Loucy (cell line): Measurements from ENCODE around the gene TM2D1.

ENCODE experiments used
- H2AFZ ChIP-seq: fragments of 200-600 bp; sonication (generic); 2 replicates; pipeline ENCODE4 v1.6.0; 2016; ENCODE audit warnings: antibody characterized with exemption, mild to moderate bottlenecking, low read length, moderate library complexity
- H3F3A ChIP-seq: fragments of 200-600 bp; 2 replicates; pipeline ENCODE4 v1.6.0; 2016; ENCODE audit warnings: antibody characterized with exemption, low read depth, mild to moderate bottlenecking
- H3K27me3 ChIP-seq: fragments of 200-600 bp; sonication (generic); 2 replicates; pipeline ENCODE4 v1.6.1; 2014; ENCODE audit warnings: low read length, mild to moderate bottlenecking; ENCODE audit not compliant: insufficient read depth, poor library complexity, severe bottlenecking
- H3K36me3 ChIP-seq: fragments of 200-600 bp; sonication (generic); 2 replicates; pipeline ENCODE4 v1.6.1; 2016; ENCODE audit warnings: low read length; ENCODE audit not compliant: insufficient read depth
- H3K4me1 ChIP-seq: fragments of 200-600 bp; sonication (generic); 2 replicates; pipeline ENCODE4 v1.5.1; 2014; ENCODE audit warnings: low read length, mild to moderate bottlenecking; ENCODE audit not compliant: insufficient read depth, poor library complexity, severe bottlenecking
- H3K4me2 ChIP-seq: fragments of 200-600 bp; sonication (generic); 2 replicates; pipeline ENCODE4 v1.6.0; 2014; ENCODE audit warnings: antibody characterized with exemption, low read length, low read depth, mild to moderate bottlenecking; ENCODE audit not compliant: poor library complexity, severe bottlenecking
- H3K4me3 ChIP-seq: fragments of 200-600 bp; sonication (generic); 2 replicates; pipeline ENCODE4 v1.5.1; 2014; ENCODE audit warnings: low read length, mild to moderate bottlenecking, mixed read lengths; ENCODE audit not compliant: poor library complexity, severe bottlenecking
- H3K79me2 ChIP-seq: fragments of 200-600 bp; sonication (generic); 2 replicates; pipeline ENCODE4 v1.6.1; 2014; ENCODE audit warnings: low read length; ENCODE audit not compliant: insufficient read depth
- H3K9ac ChIP-seq: fragments of 200-600 bp; sonication (generic); 2 replicates; pipeline ENCODE4 v1.6.0; 2014; ENCODE audit warnings: mild to moderate bottlenecking, low read depth, low read length, moderate library complexity; ENCODE audit not compliant: poor library complexity, severe bottlenecking
- H3K9me2 ChIP-seq: fragments of 200-600 bp; sonication (generic); replicated peaks from 2 replicates; pipeline ENCODE4 v1.6.1; 2016; ENCODE audit warnings: low read depth, low read length, mixed read lengths
- H3K9me3 ChIP-seq: fragments of 200-600 bp; sonication (generic); 2 replicates; pipeline ENCODE4 v1.6.1; 2014; ENCODE audit warnings: mild to moderate bottlenecking, antibody characterized with exemption, low read length, low read depth; ENCODE audit not compliant: insufficient read depth
- H4K20me1 ChIP-seq: fragments of 200-600 bp; sonication (generic); 2 replicates; pipeline ENCODE4 v1.6.0; 2014; ENCODE audit warnings: antibody characterized with exemption, low read length, mild to moderate bottlenecking; ENCODE audit not compliant: insufficient read depth, poor library complexity, severe bottlenecking
- EZH2phosphoT487 ChIP-seq: fragments of 200-600 bp; IDR thresholded peaks from 2 replicates; pipeline ENCODE4 v1.6.1; 2018; ENCODE audit warnings: antibody characterized with exemption, mild to moderate bottlenecking, moderate library complexity, borderline replicate concordance
- TF ChIP-seq, protein P1 (sequence below): fragments of 200-600 bp; sonication (generic); conservative IDR thresholded peaks from 2 replicates; pipeline ENCODE4 v1.5.1; 2014; ENCODE audit warnings: mild to moderate bottlenecking, antibody characterized with exemption, low read length

The TM2D1 gene

DNA sequence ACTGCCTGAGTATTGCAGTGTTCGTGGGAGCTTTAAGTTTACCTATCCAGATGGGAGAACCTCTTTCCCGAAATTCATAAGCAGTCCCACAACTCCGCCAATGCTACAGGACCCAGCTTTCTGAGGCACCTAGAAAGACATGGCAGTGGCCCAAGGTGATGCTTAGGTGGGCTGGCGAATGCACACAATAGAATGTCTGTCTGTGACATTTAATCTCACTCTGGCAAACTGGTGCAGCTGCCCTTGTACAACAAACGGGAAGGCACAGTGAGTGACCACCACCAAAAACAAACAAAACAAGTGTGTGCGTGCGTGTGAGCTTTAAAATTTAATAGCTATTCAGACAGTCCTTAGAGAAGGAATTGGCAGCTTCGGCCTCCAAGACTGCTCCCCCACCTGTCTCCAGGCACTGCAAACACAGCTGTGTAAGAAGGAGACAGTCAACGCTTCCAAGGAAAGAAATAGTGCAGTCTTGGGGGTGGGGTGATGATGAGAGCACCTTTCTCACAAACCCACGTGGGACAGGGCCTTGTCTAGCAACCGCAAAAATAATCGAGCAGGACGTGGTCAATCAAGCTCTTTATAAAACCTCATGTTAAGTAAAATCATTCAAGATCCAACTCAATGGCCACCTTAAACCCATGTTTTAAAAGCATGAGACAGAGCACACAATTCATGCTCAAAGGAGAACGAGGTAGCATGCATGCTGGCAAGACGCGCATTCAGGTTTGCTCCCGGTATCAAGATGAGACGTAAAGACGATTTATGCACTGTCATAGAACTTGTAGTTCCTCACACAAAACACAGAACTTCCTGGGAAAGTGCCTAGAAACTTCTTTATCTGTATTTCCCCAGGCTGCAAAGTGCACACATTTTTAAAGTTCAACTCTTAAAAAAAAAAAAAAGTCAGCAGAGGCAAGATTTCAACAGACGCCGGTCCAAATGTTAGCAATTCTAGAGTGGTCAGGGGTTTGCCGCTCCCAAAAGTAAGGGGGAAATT, 84.1 kb downstream of the TM2D1 start:
- Histone ChIP-seq H3K4me1 (peaks cover 10% of the 10 kb centered on the region), H3K9ac (no peak overlapping the region), H3K27me3 (no peaks in the 10 kb centered on the region), H3K9me3 (no peaks in the 10 kb centered on the region), H2AFZ (peak overlapping the region; percentile 84), H4K20me1 (no peaks in the 10 kb centered on the region), H3K79me2 (no peaks in the 10 kb centered on the region), H3K36me3 (no peaks in the 10 kb centered on the region), H3K9me2 (no peaks in the 10 kb centered on the region), H3F3A (no peaks in the 10 kb centered on the region), H3K4me3 (no peak overlapping the region), H3K4me2 (peak overlapping the region; percentile 27)
- TF ChIP-seq, protein P1, sequence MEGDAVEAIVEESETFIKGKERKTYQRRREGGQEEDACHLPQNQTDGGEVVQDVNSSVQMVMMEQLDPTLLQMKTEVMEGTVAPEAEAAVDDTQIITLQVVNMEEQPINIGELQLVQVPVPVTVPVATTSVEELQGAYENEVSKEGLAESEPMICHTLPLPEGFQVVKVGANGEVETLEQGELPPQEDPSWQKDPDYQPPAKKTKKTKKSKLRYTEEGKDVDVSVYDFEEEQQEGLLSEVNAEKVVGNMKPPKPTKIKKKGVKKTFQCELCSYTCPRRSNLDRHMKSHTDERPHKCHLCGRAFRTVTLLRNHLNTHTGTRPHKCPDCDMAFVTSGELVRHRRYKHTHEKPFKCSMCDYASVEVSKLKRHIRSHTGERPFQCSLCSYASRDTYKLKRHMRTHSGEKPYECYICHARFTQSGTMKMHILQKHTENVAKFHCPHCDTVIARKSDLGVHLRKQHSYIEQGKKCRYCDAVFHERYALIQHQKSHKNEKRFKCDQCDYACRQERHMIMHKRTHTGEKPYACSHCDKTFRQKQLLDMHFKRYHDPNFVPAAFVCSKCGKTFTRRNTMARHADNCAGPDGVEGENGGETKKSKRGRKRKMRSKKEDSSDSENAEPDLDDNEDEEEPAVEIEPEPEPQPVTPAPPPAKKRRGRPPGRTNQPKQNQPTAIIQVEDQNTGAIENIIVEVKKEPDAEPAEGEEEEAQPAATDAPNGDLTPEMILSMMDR = no peak
- TF ChIP-seq EZH2phosphoT487 = no peak

DNA sequence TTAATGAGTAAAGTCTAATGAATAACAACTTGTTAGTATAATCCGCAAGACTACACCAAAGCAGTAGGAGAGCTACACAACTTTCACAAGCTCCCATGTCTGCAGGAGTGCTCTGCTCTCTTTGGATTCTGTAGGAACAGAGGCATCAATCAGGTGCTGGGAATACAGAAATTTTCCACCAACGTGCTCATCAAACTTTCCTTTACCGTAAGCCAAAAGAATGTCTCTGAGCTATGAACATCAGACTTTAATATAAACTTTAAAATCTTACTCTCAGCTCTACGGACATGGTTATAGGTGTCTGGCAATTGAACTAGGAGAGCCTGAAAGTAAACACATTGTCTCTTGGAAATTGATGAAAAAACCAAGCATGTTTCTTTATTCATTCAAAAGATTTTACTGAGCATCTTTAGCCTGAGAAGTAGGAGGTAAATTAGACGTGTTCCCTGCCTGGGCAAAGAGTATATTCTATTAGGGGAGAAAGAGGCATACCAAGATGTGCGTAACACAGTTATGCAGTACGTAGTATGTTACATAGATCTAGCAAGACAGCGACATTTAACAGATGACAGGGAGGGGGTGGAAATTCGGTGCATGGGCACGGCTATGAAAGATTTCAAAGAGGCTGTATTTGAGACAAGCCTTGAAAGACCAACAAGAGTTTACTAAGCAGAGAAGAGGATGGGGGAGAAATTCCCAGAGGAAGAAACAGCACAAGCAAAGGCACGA, 85.2 kb downstream of the TM2D1 start:
- TF ChIP-seq, protein P1 = no peak
- TF ChIP-seq EZH2phosphoT487 = no peak
- H3K4me3 ChIP-seq = no peak overlapping the region

DNA sequence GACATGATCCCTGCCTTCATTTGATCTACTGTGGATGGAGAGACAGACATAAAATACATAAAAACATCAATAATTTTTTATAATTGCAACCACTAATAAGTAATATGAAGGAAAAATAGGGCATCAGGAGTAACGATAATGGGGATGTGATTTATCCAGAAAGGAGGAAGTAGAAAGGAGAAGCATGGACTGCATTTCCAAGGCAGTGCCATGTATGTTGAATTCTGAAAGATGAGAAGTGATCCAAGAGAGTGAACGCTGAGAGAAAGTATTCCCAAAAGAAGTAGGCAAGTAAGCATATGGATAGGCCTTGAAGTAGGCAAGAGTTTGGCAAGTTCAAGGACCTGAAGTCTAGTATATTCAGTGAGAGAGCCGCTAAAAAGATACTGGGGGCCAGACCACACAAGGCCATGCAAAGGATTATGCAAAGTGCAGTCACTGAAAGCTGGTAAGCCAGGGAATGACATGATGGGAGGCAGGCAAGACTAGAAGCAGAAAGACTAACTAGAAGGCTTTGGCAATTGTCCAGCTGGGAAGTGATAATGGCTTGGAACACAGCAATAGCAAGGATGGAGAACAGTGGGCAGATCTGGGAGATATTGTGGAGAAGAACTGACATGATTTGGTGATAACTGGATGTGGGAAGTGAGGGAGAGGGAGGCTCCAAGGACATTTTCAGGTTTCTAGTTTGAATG, 85.9 kb downstream of the TM2D1 start:
- Histone ChIP-seq H3K4me1 (peaks cover 10% of the 10 kb centered on the region), H3K27me3 (no peaks in the 10 kb centered on the region)
- TF ChIP-seq EZH2phosphoT487 = no peak

More for the DNA sequence above, 85.2 kb downstream of the TM2D1 start:
- Histone ChIP-seq H3F3A (no peaks in the 10 kb centered on the region), H3K9me2 (no peaks in the 10 kb centered on the region), H3K79me2 (no peaks in the 10 kb centered on the region), H3K9ac (no peak overlapping the region), H3K36me3 (no peaks in the 10 kb centered on the region), H3K4me1 (peaks cover 10% of the 10 kb centered on the region), H3K27me3 (no peaks in the 10 kb centered on the region), H3K9me3 (no peaks in the 10 kb centered on the region), H4K20me1 (no peaks in the 10 kb centered on the region), H2AFZ (no peak overlapping the region), H3K4me2 (no peak overlapping the region)

More for the DNA sequence above, 85.9 kb downstream of the TM2D1 start:
- Histone ChIP-seq H3K36me3 (no peaks in the 10 kb centered on the region), H3F3A (no peaks in the 10 kb centered on the region), H4K20me1 (no peaks in the 10 kb centered on the region), H3K4me2 (no peak overlapping the region), H3K79me2 (no peaks in the 10 kb centered on the region), H3K9ac (no peak overlapping the region), H3K9me2 (no peaks in the 10 kb centered on the region), H3K9me3 (no peaks in the 10 kb centered on the region), H2AFZ (no peak overlapping the region), H3K4me3 (no peak overlapping the region)
